Uterus (tissue), 2 donors: ENCODE results near the gene APP.

Experiments
- CTCF ChIP-seq, 4 experiments: fragments of 200-600 bp in 2 of 4; fragments of 450-650 bp in 2 of 4; sonication (generic) in 2 of 4; IDR thresholded peaks; one replicate each; pipeline ENCODE4 v1.5.1; 2016 to 2019; ENCODE audit warnings: antibody characterized with exemption in 4 of 4, mild to moderate bottlenecking in 2 of 4, moderate library complexity in 1 of 4
- POLR2A ChIP-seq, 2 donors: fragments of 450-650 bp; IDR thresholded peaks; one replicate each; pipeline ENCODE4 v1.6.1; 2016; ENCODE audit warnings: antibody characterized with exemption in 2 of 2, mild to moderate bottlenecking in 1 of 2, moderate library complexity in 1 of 2

- TF ChIP-seq CTCF (IDR thresholded peaks at IDR 0.05): no peak
- no peak for TF ChIP-seq POLR2A (IDR thresholded peaks at IDR 0.05)
Observed at GRCh38 chr21:26082549-26082948, 88.0 kb downstream of the APP start.
